Endothelial cell of umbilical vein (primary cell): ENCODE measurements around the gene VIPR2.

ENCODE experiments used
- CTCF ChIP-seq, 2 donors: IDR thresholded peaks; 1 replicate in 1 of 2; 2 replicates in 1 of 2; pipeline ENCODE4 v1.5.1; 2011; ENCODE audit warnings: low read length in 2 of 2, mild to moderate bottlenecking in 2 of 2, moderate library complexity in 2 of 2, control low read depth in 1 of 2, inconsistent platforms in 1 of 2, low read depth in 1 of 2; ENCODE audit not compliant: insufficient read depth in 1 of 2; ENCODE audit errors: extremely low read depth in 1 of 2
- EZH2 ChIP-seq: IDR thresholded peaks from 2 replicates; pipeline ENCODE4 v1.6.1; 2012; ENCODE audit warnings: borderline replicate concordance, low read depth, mild to moderate bottlenecking, moderate library complexity, low read length, inconsistent platforms; ENCODE audit not compliant: severe bottlenecking
- FOS ChIP-seq: IDR thresholded peaks from 2 replicates; pipeline ENCODE4 v1.6.1; 2011; ENCODE audit warnings: mild to moderate bottlenecking, low read length, moderate library complexity, borderline replicate concordance; ENCODE audit not compliant: insufficient read depth
- MAX ChIP-seq: IDR thresholded peaks from 2 replicates; pipeline ENCODE4 v1.6.1; 2011; ENCODE audit not compliant: insufficient read depth, insufficient read length
- MYC ChIP-seq: IDR thresholded peaks from one replicate; pipeline ENCODE4 v1.6.1; 2011; ENCODE audit warnings: mild to moderate bottlenecking, low read depth, low read length
- POLR2A ChIP-seq: IDR thresholded peaks from 2 replicates; pipeline ENCODE4 v1.6.1; 2012; ENCODE audit warnings: low read depth, mild to moderate bottlenecking, control low read depth, low read length
- POLR2AphosphoS5 ChIP-seq: IDR thresholded peaks from 2 replicates; pipeline ENCODE4 v1.6.1; 2012; ENCODE audit warnings: low read depth, mild to moderate bottlenecking, control low read depth, low read length, moderate library complexity; ENCODE audit not compliant: insufficient read depth

- TF ChIP-seq CTCF (IDR thresholded peaks at IDR 0.05; ENCODE audit: extremely low read depth in 1 of 2, insufficient read depth in 1 of 2, low read depth in 1 of 2, low read length in 2 of 2), result no peak
- no peak for TF ChIP-seq POLR2A
- no peak for TF ChIP-seq POLR2AphosphoS5
- TF ChIP-seq EZH2, result no peak
- TF ChIP-seq MYC, result no peak
- no peak for TF ChIP-seq MAX
- no peak for TF ChIP-seq FOS
These were observed 87.9 kb downstream of the VIPR2 start for GRCh38 chr7:159056737-159057136.
